Measurements from ENCODE around the gene IL36RN. TPM values are rescaled to one million over a fixed set of nuclear protein-coding genes. Genes with fewer than 3 reads are reported as not detected.

Gene IL36RN
- total RNA-seq, 1 experiment from 2014 or later = not detected

DNA sequence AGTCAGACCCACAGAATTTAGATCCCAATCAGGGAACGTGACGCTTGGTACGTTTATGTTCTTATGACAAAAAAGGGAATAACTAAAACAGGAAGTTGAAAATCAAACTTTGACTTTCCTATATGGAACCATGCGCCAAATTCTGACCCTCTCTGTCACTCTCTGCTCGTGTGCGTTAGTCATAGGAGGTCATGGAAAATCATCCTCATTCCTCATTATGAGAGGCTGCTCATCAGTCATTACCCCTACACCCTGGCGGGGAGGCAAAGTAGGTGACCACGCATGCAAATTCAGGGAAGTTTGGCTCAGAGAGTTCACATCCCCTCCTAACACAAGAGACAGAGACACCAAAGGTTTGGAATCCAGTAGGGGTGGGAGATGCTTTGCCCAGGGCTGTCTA, 24.3 kb downstream of the IL36RN start:
- no peaks in the 10 kb centered on the region for H3K36me3 ChIP-seq (ENCODE audit: control insufficient read depth, insufficient read depth, low read length)
- no peaks in the 10 kb centered on the region for H3K9me3 ChIP-seq
- TF ChIP-seq, protein P1, sequence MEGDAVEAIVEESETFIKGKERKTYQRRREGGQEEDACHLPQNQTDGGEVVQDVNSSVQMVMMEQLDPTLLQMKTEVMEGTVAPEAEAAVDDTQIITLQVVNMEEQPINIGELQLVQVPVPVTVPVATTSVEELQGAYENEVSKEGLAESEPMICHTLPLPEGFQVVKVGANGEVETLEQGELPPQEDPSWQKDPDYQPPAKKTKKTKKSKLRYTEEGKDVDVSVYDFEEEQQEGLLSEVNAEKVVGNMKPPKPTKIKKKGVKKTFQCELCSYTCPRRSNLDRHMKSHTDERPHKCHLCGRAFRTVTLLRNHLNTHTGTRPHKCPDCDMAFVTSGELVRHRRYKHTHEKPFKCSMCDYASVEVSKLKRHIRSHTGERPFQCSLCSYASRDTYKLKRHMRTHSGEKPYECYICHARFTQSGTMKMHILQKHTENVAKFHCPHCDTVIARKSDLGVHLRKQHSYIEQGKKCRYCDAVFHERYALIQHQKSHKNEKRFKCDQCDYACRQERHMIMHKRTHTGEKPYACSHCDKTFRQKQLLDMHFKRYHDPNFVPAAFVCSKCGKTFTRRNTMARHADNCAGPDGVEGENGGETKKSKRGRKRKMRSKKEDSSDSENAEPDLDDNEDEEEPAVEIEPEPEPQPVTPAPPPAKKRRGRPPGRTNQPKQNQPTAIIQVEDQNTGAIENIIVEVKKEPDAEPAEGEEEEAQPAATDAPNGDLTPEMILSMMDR (IDR thresholded peaks at IDR 0.05; ENCODE audit: insufficient read depth in 1 of 2, low read depth in 1 of 2, low read length in 1 of 2, severe bottlenecking in 1 of 2, unreplicated experiment in 1 of 2) = no peak
- no peaks in the 10 kb centered on the region for H3K4me1 ChIP-seq
- no peak overlapping the region for H3K4me3 ChIP-seq (ENCODE audit: low read depth, low read length)
- intact Hi-C loops (cut with micrococcal nuclease; ENCODE audit: unreplicated experiment) = loop anchor here (5.0 kb wide), 3 partner anchors 99 to 309 kb away; no protein-coding TSS in a partner anchor
- Mint-ChIP-seq H3K36me3 (ENCODE audit: insufficient read depth, unreplicated experiment) (no peaks in the 10 kb centered on the region), H3K27ac (ENCODE audit: unreplicated experiment) (no peak overlapping the region), H3K4me3 (ENCODE audit: unreplicated experiment) (no peak overlapping the region), H3K9me3 (ENCODE audit: unreplicated experiment) (no peaks in the 10 kb centered on the region), H3K4me1 (ENCODE audit: low read depth, unreplicated experiment) (no peaks in the 10 kb centered on the region), H3K27me3 (ENCODE audit: insufficient read depth, unreplicated experiment) (peaks cover 6% of the 10 kb centered on the region)
- H3K27me3 ChIP-seq (replicated peaks; ENCODE audit: control insufficient read depth, insufficient read depth, low read length) = no peaks in the 10 kb centered on the region; the same call in 1 of the 2 replicates
- BruUV-seq (replicated peaks) = no TSS peak
- no peak for DNase-seq
- ChIA-PET CTCF (interaction anchor here (0.6 kb wide), 1 partner anchor 127 kb away, joined by 3 read pairs; no protein-coding TSS in a partner anchor), POLR2A (no interaction called here)

DNA sequence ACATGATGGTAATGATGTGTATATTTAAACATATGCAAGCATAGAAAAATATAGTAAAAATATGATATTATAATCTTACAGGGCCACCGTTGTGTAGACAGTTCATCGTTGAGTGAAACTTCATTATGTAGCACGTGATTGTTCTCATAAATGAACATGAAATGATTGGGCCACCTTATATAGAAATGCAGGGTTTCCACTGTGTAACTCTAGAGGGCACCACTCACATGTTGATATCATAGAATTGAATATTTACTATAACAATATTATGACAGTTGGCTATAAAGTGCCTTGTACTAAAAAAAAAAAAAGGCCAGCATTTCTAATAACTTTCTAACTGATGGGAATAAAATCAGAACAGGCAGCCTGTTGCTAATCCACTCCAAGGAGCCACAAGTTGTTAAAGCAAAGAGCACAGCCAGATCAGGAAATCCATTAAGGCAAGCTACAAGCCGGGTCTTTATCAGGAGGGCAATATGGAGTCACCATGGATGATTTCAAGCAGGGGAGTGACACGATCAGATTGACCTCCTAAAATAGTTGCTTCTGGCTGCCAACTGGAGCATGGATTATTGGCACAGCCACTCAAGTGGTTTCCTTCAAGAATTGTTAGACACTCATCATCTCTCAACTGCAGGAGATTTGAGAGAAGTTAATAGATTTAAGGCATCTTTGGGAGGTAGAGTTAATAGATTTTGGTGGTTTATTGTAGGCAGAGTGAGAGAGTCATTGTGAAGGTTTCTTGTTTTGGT, 25.4 kb downstream of the IL36RN start:
- Histone ChIP-seq H3K27me3 (replicated peaks; ENCODE audit: control insufficient read depth, insufficient read depth, low read length) (no peaks in the 10 kb centered on the region; the same call in 1 of the 2 replicates), H3K9me3 (no peaks in the 10 kb centered on the region), H3K36me3 (ENCODE audit: control insufficient read depth, insufficient read depth, low read length) (no peaks in the 10 kb centered on the region), H3K4me1 (no peaks in the 10 kb centered on the region), H3K4me3 (ENCODE audit: low read depth, low read length) (no peak overlapping the region)
- no TSS peak for BruUV-seq (replicated peaks)
- H3K27ac Mint-ChIP-seq (ENCODE audit: unreplicated experiment) = no peak overlapping the region
- no peak overlapping the region for H3K4me3 Mint-ChIP-seq (ENCODE audit: unreplicated experiment)
- H3K36me3 Mint-ChIP-seq (ENCODE audit: insufficient read depth, unreplicated experiment) = no peaks in the 10 kb centered on the region
- no peaks in the 10 kb centered on the region for H3K4me1 Mint-ChIP-seq (ENCODE audit: low read depth, unreplicated experiment)
- no peaks in the 10 kb centered on the region for H3K9me3 Mint-ChIP-seq (ENCODE audit: unreplicated experiment)
- POLR2A ChIA-PET = no interaction called here
- DNase-seq = no peak
- TF ChIP-seq, protein P1 (IDR thresholded peaks at IDR 0.05; ENCODE audit: insufficient read depth in 1 of 2, low read depth in 1 of 2, low read length in 1 of 2, severe bottlenecking in 1 of 2, unreplicated experiment in 1 of 2) = peak; percentile 26 to 32
- intact Hi-C loops (cut with micrococcal nuclease; ENCODE audit: unreplicated experiment) = loop anchor here (5.0 kb wide), 3 partner anchors 98 to 308 kb away; no protein-coding TSS in a partner anchor
- CTCF ChIA-PET = no interaction called here
- H3K27me3 Mint-ChIP-seq (ENCODE audit: insufficient read depth, unreplicated experiment) = peaks cover 6% of the 10 kb centered on the region

DNA sequence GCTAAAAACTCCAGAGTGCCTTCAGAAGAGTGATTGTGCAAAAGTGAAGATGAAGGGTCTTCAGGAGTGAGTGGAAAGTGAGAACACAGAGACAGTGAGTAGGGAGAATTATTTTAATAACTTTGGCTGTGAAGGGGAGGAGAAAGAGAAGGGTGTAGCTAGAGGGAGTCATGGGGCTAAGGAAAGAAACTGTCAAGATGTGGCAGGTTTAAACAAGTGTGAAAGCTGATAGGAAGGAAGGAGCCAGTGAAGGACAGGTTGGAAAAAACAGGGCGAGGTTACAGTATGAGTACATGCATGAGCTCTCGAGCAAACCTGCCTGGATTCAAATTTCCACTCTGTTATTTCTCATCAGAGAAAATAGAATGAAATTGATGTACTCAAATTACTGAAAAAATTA, 26.5 kb downstream of the IL36RN start:
- Histone ChIP-seq H3K9me3 (no peaks in the 10 kb centered on the region), H3K4me3 (ENCODE audit: low read depth, low read length) (no peak overlapping the region), H3K4me1 (no peaks in the 10 kb centered on the region), H3K36me3 (ENCODE audit: control insufficient read depth, insufficient read depth, low read length) (no peaks in the 10 kb centered on the region), H3K27me3 (replicated peaks; ENCODE audit: control insufficient read depth, insufficient read depth, low read length) (no peaks in the 10 kb centered on the region; the same call in 1 of the 2 replicates)
- Mint-ChIP-seq H3K4me1 (ENCODE audit: low read depth, unreplicated experiment) (no peaks in the 10 kb centered on the region), H3K27ac (ENCODE audit: unreplicated experiment) (no peak overlapping the region), H3K36me3 (ENCODE audit: insufficient read depth, unreplicated experiment) (no peaks in the 10 kb centered on the region), H3K4me3 (ENCODE audit: unreplicated experiment) (no peak overlapping the region), H3K9me3 (ENCODE audit: unreplicated experiment) (no peaks in the 10 kb centered on the region), H3K27me3 (ENCODE audit: insufficient read depth, unreplicated experiment) (peaks cover 6% of the 10 kb centered on the region)
- ChIA-PET POLR2A (no interaction called here), CTCF (no interaction called here)
- TF ChIP-seq, protein P1 (IDR thresholded peaks at IDR 0.05; ENCODE audit: insufficient read depth in 1 of 2, low read depth in 1 of 2, low read length in 1 of 2, severe bottlenecking in 1 of 2, unreplicated experiment in 1 of 2) = no peak
- no peak for DNase-seq
- intact Hi-C loops (cut with micrococcal nuclease; ENCODE audit: unreplicated experiment) = no loop called here
- BruUV-seq (replicated peaks) = no TSS peak

Data from Caco-2 (cell line).